Body of pancreas (tissue), 4 donors: ENCODE data around the gene WWTR1.

ENCODE experiments used
- CTCF ChIP-seq, 7 experiments: fragments of 450-650 bp in 4 of 7; fragments of 200-600 bp in 3 of 7; sonication (generic) in 3 of 7; IDR thresholded peaks; one replicate each; pipeline ENCODE4 v1.5.1; 2016 to 2019; ENCODE audit warnings: antibody characterized with exemption in 7 of 7
- POLR2A ChIP-seq, 3 donors: fragments of 450-650 bp; IDR thresholded peaks; one replicate each; pipeline ENCODE4 v1.6.1; 2016; ENCODE audit warnings: antibody characterized with exemption in 3 of 3, mild to moderate bottlenecking in 2 of 3

GRCh38 chr3:149473357-149474249 is 184.2 kb downstream of the WWTR1 start:
- TF ChIP-seq CTCF (IDR thresholded peaks at IDR 0.05) (no peak), POLR2A (IDR thresholded peaks at IDR 0.05) (no peak)
